ENCODE measurements around the gene ACRBP.
"Not testable (repeated sequence)": the region's sequence is repeated elsewhere in the genome, so short reads cannot be mapped to it uniquely, and the experiment has no call there.

ACRBP gene

DNA sequence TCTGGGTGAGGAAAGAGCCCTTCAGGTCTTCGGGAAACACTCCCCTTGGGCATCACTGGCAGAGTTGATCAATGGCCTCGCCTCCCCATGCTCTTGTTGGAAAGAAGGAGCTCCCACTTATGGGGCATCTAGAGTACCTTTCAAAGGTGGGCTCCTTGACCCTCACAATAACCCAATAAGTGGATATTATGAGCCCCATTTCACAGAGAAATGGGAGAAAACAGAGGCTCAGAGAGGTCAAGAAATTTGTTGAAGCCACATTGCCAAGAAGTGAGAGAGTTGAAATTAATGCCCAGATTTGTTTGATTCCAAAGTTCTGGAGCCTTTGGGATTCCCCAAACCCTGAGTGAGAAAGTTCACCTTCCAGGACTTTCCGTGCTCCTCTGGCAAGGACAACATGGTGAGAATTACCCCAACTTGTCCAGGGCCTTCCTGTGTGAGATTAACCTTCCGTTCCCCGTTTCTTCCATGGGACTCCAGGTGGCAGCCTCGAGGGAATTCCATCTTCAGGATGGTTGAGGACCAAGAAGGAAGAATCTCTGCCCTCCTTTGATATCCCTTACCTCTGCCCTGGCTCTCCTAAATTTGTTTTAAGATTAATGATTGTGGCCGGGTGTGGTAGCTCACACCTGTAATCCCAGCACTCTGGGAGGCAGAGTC lies 32.6 kb downstream of the ACRBP start:
- DNase-seq: peak; percentile 28

DNA sequence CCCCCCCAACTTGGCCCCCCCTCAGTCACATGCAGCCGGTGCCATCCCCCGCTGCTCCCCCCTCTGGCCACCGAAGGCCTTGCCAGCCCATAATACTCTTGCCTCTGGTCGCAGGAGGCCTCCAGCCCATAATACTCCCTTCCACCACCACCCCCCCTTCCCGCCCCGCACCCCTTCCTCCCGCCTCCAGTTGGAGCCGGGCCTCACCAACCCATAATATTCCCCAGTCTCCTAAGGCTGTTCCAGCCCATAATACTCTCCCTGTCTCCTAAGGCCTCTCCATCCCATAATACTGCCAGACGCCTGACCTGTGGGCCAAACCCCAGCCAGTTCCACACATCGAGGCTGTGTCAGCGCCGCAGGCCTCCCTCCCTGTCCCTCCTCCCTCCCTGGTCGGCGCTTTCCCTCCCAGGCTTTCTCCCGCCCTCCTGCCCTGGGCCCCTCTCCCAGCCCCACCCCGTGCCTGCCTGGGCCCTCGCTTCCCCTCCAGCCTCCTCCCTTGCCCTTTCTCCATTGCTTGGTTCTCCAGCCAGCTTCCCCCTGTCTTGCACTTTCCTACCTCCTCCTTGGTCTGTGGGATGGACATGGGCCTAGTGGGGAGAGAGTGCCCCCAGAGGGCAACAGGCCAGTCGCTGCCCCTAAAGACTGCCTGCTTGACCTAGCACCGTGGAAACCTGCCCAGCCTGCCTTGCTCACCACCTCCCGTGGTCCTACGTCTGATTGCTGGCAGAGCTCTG lies 33.3 kb downstream of the ACRBP start:
- DNase-seq: peak; percentile 98

DNA sequence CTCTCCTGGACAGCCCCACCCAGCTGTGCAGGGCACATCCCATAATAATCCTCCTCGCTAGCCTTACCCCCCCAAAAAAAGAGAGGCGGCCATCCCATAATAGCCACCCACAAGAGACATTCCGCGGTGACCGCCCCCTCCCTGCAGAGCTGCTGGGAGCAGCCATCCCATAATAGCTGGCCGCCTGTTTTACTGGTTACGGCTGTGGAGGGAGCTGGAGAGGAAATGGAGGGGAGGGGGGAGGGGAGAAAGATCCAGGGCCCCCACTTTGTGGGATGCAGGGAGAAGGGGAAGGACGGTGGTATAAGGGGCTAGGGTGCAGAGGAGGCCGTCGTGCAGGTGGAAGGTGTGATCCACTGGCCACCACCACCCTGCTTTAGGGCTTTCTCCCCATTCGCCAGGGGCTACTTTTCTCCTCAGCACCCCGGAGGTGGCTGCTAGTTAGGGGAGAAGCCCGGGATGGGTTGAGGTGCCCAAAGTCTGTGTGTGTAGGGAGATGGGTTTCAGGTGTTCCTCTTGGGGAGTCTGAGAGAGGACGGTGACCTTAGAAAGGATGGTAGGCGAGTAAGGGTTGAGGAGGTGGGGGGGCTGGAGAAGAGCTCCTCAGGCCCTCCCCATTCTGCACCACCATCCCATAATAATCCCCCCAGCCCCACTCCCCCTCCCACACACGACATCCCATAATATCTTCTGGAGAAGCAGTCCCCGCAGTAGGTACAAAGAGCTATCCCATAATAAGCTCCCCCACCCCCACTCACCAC lies 34.0 kb downstream of the ACRBP start:
- DNase-seq: peak; percentile 85

DNA sequence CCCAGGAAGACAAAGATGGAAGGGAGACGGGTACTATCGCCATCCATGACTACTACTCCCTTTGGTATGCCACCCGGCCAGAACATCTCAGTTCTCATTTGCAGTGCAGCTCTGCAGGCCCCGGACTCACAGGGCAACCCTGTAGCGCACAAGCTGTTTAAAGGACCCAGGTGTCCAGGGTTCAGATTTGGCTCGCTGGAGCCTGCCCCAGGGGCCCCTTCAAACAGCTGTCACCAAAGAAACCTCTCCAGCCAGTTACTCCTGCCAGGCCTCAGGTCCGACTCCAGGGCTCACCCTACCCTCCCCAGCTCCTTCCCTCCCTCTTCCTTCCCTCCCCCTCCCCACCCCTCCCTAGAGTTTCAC lies 34.6 kb downstream of the ACRBP start:
- DNase-seq: no peak

DNA sequence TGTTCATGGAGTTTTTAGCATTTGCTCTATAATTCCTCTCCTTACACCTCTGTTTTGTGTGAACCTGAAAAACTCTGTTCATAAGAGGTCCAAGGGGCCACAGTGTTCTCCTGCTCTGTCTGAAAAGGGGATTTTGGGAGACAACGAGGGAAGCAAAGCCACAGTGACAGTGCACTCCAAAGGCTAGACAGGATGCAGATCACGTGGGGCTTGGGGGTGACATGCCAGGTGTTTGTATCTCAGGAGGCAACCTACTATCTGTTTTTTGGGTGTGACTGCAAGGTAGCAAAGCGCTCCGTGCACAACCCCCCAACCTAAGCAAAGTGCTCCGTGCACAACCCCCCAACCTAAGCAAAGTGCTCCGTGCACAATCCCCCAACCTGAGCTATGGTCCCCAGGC lies 35.0 kb downstream of the ACRBP start:
- DNase-seq: no peak

DNA sequence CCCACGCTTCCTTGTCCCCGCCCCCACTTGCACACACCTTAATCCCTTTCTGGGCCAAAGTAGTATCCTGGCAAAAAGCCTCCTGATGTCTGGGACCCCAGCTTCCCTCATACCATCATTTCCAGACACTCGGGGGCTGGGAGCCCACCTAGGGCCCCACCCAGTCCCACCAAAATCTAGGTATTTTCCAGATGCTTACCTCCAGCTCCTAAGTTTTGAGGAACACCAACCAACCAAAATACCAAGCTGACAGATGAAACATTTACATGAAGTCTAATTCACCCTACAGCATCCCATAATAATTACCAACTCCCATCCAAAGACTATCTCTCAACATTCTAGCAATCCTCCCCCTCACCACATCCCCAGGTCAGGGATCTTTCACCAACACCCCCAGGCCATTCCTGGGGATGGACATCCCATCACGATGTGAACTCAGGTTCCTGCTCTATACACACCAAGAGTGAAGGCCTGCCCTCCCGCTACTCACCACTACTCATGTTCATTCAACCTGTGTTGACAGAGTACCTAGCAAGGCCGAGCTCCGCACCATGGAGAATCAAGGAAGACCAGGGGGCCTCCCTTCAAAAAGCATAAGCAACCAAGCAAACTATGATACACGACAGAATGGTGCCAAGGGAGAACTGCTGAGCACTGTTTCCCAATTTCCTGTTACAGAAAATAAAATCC lies 38.5 kb downstream of the ACRBP start:
- no peak for DNase-seq

DNA sequence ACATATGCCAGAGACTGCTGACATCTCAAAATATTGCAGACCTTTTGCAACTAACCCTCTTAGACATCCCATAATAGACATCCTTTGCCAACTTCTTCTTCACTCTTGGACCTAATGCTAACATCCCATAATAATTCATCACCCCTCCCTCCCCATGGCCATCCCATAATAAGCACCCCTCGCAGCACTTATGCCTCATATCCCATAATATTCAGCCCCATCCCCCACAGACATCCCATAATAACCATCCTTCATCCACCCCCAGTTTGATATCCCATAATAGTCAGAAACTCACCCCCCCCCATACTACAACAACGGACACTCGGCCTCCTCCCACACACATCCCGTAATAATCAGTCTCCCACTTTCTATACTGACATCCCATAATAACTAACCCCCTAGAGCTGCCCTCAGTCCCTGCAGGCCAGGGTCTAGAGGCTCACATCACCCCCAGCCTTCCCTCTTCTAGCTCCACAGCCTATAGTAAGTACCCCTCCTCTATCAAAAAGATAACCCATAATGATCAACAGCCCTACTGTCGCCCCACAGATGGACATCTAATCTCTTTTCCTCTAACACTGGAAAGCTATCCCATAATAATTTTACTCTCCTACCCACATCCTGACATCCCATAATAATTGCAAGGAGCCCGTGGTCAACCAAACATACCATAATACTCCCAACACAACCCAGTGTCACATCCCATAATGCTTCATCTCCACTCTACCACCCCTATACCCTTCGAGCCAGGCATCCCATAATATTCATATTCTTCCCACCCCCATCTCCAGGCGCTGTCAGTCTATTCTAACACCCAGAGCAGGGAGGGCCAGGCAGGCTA lies 39.3 kb downstream of the ACRBP start:
- DNase-seq: peak; percentile 65

DNA sequence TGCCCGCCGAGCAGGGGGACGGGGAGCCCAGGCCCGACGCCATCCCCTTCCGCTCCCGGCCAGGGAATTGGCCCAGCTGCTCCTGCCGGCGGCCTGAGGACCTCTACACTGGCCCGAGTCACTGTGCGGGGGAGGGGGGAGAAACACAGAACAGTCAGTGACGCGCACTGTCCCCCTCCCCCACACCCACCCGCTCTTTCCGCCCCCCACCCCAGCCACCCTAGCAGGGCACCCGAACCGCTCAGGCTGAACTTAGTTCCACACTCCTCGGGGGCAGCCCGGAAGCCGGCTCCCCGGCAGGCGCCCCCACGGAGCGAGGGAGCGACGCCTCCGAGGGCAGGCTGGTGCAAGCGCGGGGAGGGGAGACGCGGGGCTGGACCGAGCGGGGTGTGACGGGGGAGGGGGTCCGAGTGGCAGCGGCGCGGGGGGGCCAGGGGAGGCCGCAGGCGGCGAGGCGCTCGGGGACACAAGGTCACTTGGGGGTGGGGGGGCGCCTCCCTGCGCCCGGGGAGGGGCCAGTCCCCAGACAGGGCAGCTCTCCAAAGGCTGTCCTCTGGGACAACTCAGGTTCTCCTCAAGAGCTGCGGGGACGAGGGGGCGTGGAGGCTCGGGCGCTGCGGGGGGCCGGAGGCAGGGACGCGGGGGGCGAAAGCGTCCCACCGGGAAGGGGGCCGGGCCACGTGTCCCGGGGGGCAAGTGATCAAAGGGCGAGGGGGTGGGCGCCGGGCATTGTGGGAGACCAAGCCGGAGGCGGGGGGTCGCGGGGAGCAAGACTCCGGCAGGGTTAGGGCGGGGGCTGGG lies 40.7 kb downstream of the ACRBP start:
- peak; percentile 57 for DNase-seq

DNA sequence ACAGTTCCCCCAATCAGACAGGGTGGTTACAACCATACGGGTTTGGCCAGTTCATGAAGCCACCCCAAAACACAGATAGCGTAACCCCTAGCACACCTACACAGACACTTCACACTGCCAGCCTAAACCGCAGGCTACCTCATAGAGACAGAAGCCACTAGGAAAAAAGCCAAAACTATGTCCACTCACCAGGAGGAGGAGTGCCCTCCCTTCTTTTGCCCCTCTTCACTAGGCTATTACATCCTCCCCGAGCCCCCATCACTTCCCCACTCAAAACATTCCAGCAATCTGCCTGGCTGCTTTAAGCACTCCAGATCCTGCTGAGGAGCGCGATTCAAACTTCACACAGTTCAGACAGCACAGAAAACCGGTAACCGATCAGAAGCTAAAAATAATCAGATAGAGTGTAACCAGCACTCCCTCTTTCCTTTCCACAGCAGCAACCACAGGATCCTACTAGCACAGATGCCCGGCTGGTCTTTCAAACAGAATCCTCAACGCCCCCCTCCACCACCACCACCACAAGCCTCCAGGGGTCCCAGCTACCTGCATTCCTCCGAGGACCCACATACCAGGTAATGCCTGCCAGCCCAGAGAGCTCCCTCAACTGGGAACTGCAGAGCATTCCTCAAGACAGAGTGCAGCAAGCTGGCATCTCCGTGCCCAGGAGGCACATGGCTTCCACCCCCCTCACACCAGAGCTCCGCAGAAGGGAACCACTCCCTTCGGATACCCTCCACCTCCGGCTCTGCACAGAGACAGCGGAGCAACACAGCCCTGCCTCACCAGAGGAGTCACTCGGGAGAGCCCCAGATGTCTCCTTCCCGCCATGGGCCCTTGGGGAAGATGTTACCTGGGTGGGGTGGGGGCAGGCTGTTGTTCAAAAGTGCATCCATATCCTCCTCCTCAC lies 41.6 kb downstream of the ACRBP start:
- peak; percentile 38 for DNase-seq

DNA sequence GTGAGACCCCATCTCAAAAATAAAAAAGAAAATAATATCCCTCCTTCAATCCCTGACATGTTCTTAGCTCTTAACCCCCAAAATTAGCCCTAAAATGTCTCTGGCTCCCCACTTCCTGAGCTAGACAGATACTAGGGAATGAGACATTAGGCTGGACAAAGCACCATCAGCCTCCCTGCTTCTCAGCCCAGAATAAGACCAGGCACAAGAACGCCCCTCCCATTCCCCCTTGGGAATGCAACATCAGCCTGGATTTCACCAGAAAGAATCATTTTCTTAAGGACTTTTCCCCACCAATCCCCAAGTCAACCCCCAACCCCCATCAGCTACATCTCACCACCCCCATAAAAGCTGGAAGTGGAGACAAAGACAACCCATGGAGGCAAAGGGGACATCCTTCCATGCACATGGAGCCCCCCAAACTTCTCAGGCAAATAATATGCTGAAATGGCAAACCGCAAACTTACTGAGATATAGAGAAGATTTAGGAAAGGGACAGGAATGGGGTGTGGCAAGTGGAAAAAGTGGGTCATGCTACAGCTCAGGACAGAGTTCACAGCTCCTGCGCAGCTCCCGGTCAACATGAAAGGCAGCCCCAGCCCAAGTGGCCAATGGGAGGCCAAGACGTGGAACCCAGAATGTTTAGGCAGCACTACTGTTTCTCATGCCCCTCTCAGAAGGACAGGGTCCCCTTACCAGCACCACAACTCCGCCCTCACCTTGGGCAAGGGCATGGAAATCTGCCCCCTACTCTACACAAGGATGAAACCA lies 42.8 kb downstream of the ACRBP start:
- no peak for DNase-seq

DNA sequence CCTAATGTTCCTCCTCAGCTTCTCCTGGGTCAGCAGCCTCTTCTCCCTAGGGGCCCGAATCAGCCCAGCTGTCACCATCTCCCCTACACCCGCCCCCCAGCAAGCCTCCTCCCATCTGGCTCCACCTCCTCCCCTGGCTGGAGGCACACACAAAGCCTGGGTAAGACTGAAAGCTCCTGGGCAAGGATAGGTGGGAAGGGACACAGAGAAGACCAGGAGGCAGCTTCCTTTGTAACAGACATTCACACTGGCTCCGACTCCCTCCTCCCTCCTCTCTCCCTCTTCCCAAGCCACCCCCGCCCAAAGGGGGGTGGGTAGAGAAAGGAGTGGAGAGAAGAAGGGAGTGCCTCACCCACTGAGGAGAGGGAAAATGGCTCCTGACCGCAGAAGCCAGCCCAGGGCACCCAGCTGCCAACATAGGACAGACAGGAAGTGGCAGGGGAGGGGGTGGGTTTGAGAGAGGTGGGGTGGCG lies 44.1 kb downstream of the ACRBP start:
- DNase-seq: peak; percentile 58

DNA sequence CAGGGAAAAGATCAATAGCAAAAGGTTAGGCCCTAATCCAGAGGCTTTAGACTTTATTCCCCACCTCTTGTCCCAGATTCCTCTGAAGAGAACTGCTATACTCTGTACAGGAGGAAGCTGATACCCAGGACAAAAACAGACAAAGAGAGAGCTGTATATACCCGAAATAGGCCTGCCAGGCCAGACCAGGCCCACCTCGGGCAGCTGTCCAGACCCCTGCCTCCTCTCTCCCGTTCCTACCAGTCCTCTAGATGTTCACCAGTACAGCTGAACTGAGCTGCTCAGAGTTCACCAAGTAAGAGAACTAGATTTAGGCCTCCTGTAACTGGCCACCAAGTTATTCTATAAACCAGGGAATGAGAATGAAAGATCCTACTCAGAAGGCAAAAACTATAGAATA lies 44.7 kb downstream of the ACRBP start:
- no peak for DNase-seq

DNA sequence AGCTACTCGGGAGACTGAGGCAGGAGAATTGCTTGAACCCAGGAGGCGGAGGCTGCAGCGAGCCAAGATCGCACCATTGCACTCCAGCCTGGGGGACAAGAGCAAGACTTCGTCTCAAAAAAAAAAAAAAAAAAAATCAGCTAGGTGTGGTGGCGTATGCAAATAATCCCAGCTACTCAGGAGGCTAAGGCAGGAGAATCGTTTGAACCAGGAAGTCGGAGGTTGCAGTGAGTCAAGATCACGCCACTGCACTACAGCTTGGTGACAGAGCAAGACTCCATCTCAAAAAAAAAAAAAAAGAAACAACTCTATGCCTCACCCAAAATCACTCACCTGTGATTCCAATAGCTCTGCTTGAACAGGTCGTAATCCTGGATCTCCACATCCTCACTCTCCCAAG lies 51.6 kb downstream of the ACRBP start:
- DNase-seq: not testable (repeated sequence)

DNA sequence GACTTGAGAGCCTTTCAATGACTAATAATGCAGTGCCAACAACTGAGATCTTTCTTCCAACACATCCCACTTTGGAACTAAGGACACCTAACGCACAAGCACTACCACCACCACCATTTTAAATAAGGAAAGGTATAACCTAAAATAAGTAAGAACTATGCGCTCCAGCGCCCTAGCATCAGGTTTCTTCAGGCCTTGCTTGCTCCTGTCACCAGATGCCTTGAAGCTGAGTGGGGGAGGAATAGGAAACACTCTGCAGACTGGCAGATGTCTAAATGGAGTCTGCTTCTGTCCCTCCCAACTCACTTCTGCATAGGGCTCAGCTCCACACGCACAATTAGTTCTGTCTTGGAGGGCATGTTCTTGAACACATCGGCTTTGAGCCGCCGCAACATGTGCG lies 55.1 kb downstream of the ACRBP start:
- DNase-seq: no peak

Measured in EL (cell line).